ENCODE data around the gene TPST2. TPM values are rescaled to one million over a fixed set of nuclear protein-coding genes. Genes with fewer than 3 reads are reported as not detected.
A peak's percentile ranks its signal among the peaks of the same experiment; 100 is the strongest.

The TPST2 gene
- total RNA-seq, 1 donor from 2014 or later, result 11.0 TPM

DNA sequence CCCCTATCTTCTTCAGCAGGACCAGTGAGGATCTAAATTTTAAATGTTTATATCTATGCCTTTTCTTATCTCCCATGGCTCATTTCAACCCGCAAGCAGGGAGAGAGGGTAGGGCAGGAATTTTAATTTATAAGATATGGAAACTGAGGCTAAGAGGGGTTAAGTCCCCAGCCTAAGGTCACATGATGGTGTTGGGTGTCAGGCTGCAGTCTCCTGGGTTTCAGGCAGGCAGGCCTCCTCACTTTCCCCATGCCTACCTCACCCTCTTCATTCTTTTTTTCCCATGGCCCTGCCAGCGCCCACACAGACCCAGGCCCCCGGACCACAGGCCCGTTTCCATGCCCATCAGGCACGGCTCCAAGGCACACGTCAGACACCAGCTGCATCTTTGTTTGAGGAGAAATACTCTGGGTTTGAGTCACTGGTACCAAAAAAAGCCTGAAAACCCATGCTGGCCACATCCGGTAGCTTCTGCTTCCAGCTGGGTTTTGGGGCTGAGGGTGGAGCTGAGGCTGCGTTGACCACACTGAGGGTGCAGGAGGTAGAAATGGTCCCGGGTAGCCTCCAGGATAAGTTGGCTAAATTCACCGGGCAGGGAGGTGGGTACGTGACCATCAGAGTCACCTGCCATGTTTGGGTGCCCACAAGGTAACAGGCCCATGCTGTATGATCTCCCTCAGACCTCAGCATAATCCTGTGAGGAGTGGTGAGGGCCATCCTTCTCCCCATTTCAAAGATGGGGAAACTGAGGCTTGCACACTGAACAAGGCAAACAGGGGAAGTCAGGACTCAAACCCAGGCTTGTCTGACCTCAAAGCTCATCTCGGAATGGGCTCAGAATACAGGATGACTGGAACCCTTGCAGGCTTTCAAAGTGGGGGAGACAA is 20.4 kb upstream of the TPST2 start:
- ATAC-seq (ENCODE audit: low read depth), result peak; percentile 73
- Mint-ChIP-seq H3K27me3 (no peaks in the 10 kb centered on the region), H3K9me3 (no peaks in the 10 kb centered on the region), H3K4me1 (peaks cover 15% of the 10 kb centered on the region), H3K27ac (peak overlapping the region; percentile 31), H3K36me3 (ENCODE audit: low read depth) (no peaks in the 10 kb centered on the region), H3K4me3 (peak overlapping the region; percentile 32)
- no peak for DNase-seq
- TF ChIP-seq, protein P1, sequence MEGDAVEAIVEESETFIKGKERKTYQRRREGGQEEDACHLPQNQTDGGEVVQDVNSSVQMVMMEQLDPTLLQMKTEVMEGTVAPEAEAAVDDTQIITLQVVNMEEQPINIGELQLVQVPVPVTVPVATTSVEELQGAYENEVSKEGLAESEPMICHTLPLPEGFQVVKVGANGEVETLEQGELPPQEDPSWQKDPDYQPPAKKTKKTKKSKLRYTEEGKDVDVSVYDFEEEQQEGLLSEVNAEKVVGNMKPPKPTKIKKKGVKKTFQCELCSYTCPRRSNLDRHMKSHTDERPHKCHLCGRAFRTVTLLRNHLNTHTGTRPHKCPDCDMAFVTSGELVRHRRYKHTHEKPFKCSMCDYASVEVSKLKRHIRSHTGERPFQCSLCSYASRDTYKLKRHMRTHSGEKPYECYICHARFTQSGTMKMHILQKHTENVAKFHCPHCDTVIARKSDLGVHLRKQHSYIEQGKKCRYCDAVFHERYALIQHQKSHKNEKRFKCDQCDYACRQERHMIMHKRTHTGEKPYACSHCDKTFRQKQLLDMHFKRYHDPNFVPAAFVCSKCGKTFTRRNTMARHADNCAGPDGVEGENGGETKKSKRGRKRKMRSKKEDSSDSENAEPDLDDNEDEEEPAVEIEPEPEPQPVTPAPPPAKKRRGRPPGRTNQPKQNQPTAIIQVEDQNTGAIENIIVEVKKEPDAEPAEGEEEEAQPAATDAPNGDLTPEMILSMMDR (IDR thresholded peaks at IDR 0.05), result no peak
- POLR2A ChIA-PET, result interaction anchor here (1.0 kb wide), 1 partner anchor 98 kb away, joined by 3 read pairs; the partner anchor contains the start of gene TFIP11
- CTCF ChIA-PET, result no interaction called here
- intact Hi-C loops (cut with micrococcal nuclease), result no loop called here

DNA sequence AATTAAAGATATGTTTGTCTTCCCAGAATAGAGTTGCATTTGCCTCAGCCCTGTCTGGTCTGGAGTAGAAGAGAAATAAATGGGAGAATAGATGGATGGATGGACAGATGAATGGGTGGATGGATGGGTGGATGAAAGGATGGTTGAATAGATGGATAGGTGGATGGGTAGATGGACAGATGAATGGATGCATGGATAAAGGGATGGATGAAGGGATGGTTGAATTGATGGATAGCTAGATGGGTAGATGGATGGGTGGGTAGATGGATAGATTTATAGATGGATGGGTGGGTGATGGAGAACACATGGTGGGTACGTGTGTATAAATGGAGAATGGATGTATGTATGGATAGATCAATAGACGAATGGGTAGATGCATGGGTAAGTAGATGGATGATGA is 19.4 kb upstream of the TPST2 start:
- ChIA-PET CTCF (no interaction called here), POLR2A (no interaction called here)
- Mint-ChIP-seq H3K4me3 (no peak overlapping the region), H3K27ac (no peak overlapping the region), H3K36me3 (ENCODE audit: low read depth) (no peaks in the 10 kb centered on the region), H3K9me3 (no peaks in the 10 kb centered on the region), H3K4me1 (peaks cover 11% of the 10 kb centered on the region), H3K27me3 (no peaks in the 10 kb centered on the region)
- intact Hi-C loops (cut with micrococcal nuclease), result no loop called here
- TF ChIP-seq, protein P1 (IDR thresholded peaks at IDR 0.05), result no peak
- DNase-seq (no peak), ATAC-seq (ENCODE audit: low read depth) (no peak)

DNA sequence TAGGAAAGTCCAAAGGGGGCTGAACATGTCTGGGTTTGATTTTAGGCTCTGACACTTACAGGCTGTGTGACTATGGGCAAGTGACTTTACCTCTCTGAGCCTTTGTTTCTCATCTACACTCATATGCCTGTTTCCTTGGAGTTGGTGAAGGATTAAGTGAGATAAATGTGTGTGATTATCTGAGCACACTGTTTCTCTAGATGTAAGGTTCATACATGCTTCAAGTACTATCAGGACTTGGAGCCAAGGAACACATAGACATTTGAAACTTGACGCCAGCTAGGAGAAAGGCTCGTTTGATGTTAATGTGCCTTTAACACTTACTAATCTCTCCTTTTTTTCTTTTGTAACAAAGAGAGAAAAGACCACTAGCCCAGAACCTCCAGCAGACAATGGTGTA is 18.2 kb upstream of the TPST2 start:
- H3K9me3 Mint-ChIP-seq, result no peaks in the 10 kb centered on the region
- ATAC-seq (ENCODE audit: low read depth) (no peak), DNase-seq (no peak)
- ChIA-PET POLR2A (no interaction called here), CTCF (no interaction called here)
- intact Hi-C loops (cut with micrococcal nuclease), result no loop called here
- no peaks in the 10 kb centered on the region for H3K36me3 Mint-ChIP-seq (ENCODE audit: low read depth)
- TF ChIP-seq, protein P1 (IDR thresholded peaks at IDR 0.05), result no peak
- no peaks in the 10 kb centered on the region for H3K27me3 Mint-ChIP-seq
- no peak overlapping the region for H3K27ac Mint-ChIP-seq
- peaks cover 11% of the 10 kb centered on the region for H3K4me1 Mint-ChIP-seq
- H3K4me3 Mint-ChIP-seq, result no peak overlapping the region

DNA sequence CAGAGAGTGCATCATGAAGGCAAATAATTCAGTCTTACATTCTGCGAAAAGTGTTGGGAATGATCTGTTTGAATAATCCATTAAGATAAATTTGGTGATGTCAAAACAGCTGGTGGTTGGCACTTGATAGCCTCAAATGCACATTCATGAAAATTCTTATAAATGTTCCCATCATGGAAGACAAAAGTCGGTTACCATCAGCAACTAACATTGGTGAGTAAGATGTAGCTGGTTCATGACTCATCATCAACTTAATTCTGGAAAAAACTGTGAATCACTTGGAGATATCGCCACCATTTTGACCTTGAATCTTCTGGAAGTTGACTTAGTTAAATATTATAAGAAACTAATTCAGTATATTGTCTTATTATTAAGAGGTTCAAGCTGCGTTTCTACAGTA is 16.7 kb upstream of the TPST2 start:
- peaks cover 11% of the 10 kb centered on the region for H3K4me1 Mint-ChIP-seq
- no peak overlapping the region for H3K27ac Mint-ChIP-seq
- TF ChIP-seq, protein P1 (IDR thresholded peaks at IDR 0.05), result no peak
- no peaks in the 10 kb centered on the region for H3K27me3 Mint-ChIP-seq
- intact Hi-C loops (cut with micrococcal nuclease), result no loop called here
- CTCF ChIA-PET, result no interaction called here
- ATAC-seq (ENCODE audit: low read depth) (no peak), DNase-seq (no peak)
- H3K9me3 Mint-ChIP-seq, result no peaks in the 10 kb centered on the region
- POLR2A ChIA-PET, result no interaction called here
- no peak overlapping the region for H3K4me3 Mint-ChIP-seq
- H3K36me3 Mint-ChIP-seq (ENCODE audit: low read depth), result no peaks in the 10 kb centered on the region

DNA sequence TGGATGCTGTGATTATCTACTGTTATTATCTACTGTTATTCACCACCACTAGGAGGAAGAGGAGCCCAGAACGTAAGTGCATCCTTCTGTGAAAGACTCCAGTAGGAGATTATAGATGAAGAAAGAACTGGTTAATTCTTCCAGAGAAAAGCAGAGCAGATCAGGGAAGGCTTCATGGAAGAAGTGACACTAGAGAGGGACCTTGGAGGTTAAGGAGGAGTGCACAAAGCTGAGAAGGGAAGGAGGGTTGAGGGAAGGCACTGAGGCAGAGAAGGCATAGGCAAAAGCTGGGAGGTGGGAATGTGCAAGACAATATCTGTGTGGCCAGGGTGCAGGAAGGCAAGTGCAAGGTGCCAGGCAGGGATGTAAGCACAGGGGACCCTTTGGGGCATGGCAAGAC is 14.4 kb upstream of the TPST2 start:
- TF ChIP-seq, protein P1 (IDR thresholded peaks at IDR 0.05), result no peak
- H3K4me3 Mint-ChIP-seq, result no peak overlapping the region

More for the DNA sequence above, 14.4 kb upstream of the TPST2 start:
- intact Hi-C loops (cut with micrococcal nuclease), result no loop called here
- Mint-ChIP-seq H3K9me3 (no peaks in the 10 kb centered on the region), H3K36me3 (ENCODE audit: low read depth) (no peaks in the 10 kb centered on the region), H3K27ac (no peak overlapping the region), H3K4me1 (no peaks in the 10 kb centered on the region), H3K27me3 (no peaks in the 10 kb centered on the region)
- POLR2A ChIA-PET, result no interaction called here
- CTCF ChIA-PET, result no interaction called here
- DNase-seq (no peak), ATAC-seq (ENCODE audit: low read depth) (no peak)
